Bronchus fibroblast of lung (primary cell): ENCODE results near the gene CBLC. TPM values are rescaled to one million over a fixed set of nuclear protein-coding genes. Genes with fewer than 3 reads are reported as not detected.

ENCODE experiments used
- total RNA-seq: library from RNA; depleted of rRNA; stranded (reverse); fragments of >200 nt; gene quantifications from 2 replicates; pipeline ENCODE4 v1.2.3, GENCODE V29; 2015

CBLC gene
- 0.50 and 1.9 TPM in 2 replicates for total RNA-seq

GRCh38 chr19:44777715-44778347 is at the start of gene CBLC:
TSS of gene CBLC (plus strand) at chr19:44777890. CDS start at chr19:44777932, 42 bp downstream.

GRCh38 chr19:44748426-44749254 is 29.1 kb upstream of the CBLC start, which contains the start of gene BCL3:
TSS of gene BCL3 (plus strand) at chr19:44748708. CDS start at chr19:44748791, 83 bp downstream.

GRCh38 chr19:44808463-44809371 is 31.0 kb downstream of the CBLC start, which contains the start of gene BCAM:
TSS of gene BCAM (plus strand) at chr19:44809103. CDS start at chr19:44809125, 22 bp downstream.

GRCh38 chr19:44845612-44846454 is 68.1 kb downstream of the CBLC start, which contains the start of gene NECTIN2:
TSS of gene NECTIN2 (plus strand) at chr19:44846297. CDS start at chr19:44846526, 229 bp downstream.

Other genes starting within 250 kb of the CBLC start
- not detected in 2 replicates for gene CEACAM20, start 248.2 kb upstream of the CBLC start, total RNA-seq
- gene IGSF23, start 164.3 kb upstream of the CBLC start, total RNA-seq = not detected in 2 replicates
- gene PVR, start 134.0 kb upstream of the CBLC start, total RNA-seq = 95.4 and 101 TPM in 2 replicates
- gene CEACAM19, start 106.4 kb upstream of the CBLC start, total RNA-seq = 2.7 and 3.3 TPM in 2 replicates
- not detected in 2 replicates for gene CEACAM16, start 78.7 kb upstream of the CBLC start, total RNA-seq
- 35.6 and 48.8 TPM in 2 replicates for gene BCL3, start 29.2 kb upstream of the CBLC start, total RNA-seq
- 17.1 and 18.3 TPM in 2 replicates for gene BCAM, start 31.2 kb downstream of the CBLC start, total RNA-seq
- gene NECTIN2, start 68.4 kb downstream of the CBLC start, total RNA-seq = 117 TPM in 2 replicates
- 82.2 and 93.8 TPM in 2 replicates for gene TOMM40, start 113.4 kb downstream of the CBLC start, total RNA-seq
- gene APOE, start 127.9 kb downstream of the CBLC start, total RNA-seq = 21.0 and 25.3 TPM in 2 replicates
- 15.8 and 15.9 TPM in 2 replicates for gene APOC1, start 136.7 kb downstream of the CBLC start, total RNA-seq
- not detected in 2 replicates for gene APOC4, start 164.3 kb downstream of the CBLC start, total RNA-seq
- gene APOC2, start 168.2 kb downstream of the CBLC start, total RNA-seq = not detected in 2 replicates
- gene CLPTM1, start 177.5 kb downstream of the CBLC start, total RNA-seq = 53.2 and 62.5 TPM in 2 replicates
- 9.9 and 11.6 TPM in 2 replicates for gene RELB, start 223.6 kb downstream of the CBLC start, total RNA-seq